H9 (cell line): ENCODE data around the gene SLC7A4. TPM values are rescaled to one million over a fixed set of nuclear protein-coding genes. Genes with fewer than 3 reads are reported as not detected.

ENCODE experiments used
- DNase-seq: peaks from one replicate; pipeline ENCODE4 v3.0.0-alpha.2; 2017
- H2AFZ ChIP-seq: one replicate; pipeline ENCODE4 v1.6.1; 2013; ENCODE audit warnings: mild to moderate bottlenecking, low read length, control low read depth, moderate library complexity
- H2AK5ac ChIP-seq: 2 replicates; pipeline ENCODE4 v1.6.1; 2013; ENCODE audit warnings: low read length, control low read depth, mixed read lengths; ENCODE audit not compliant: insufficient read length
- H2BK120ac ChIP-seq: one replicate; pipeline ENCODE4 v1.6.1; 2013; ENCODE audit warnings: low read depth, mild to moderate bottlenecking, low read length, control low read depth, inconsistent platforms; ENCODE audit not compliant: poor library complexity, severe bottlenecking
- H2BK12ac ChIP-seq: 2 replicates; pipeline ENCODE4 v1.6.1; 2013; ENCODE audit warnings: low read length, control low read depth, mixed read lengths, low read depth; ENCODE audit not compliant: insufficient read length
- H2BK15ac ChIP-seq: 2 replicates; pipeline ENCODE4 v1.6.1; 2013; ENCODE audit warnings: low read depth, low read length, control low read depth
- H2BK20ac ChIP-seq: one replicate; pipeline ENCODE4 v1.6.1; 2013; ENCODE audit warnings: low read depth, mild to moderate bottlenecking, low read length, control low read depth, inconsistent platforms; ENCODE audit not compliant: poor library complexity, severe bottlenecking
- H2BK5ac ChIP-seq: 2 replicates; pipeline ENCODE4 v1.6.1; 2013; ENCODE audit warnings: low read length, control low read depth, mixed read lengths; ENCODE audit not compliant: insufficient read length
- H3K14ac ChIP-seq: 2 replicates; pipeline ENCODE4 v1.6.1; 2013; ENCODE audit warnings: low read length, control low read depth; ENCODE audit not compliant: insufficient read depth
- H3K18ac ChIP-seq: 2 replicates; pipeline ENCODE4 v1.6.1; 2013; ENCODE audit warnings: low read depth, mild to moderate bottlenecking, mixed read lengths, low read length, control low read depth; ENCODE audit not compliant: insufficient read length
- H3K23ac ChIP-seq: 2 replicates; pipeline ENCODE4 v1.6.1; 2013; ENCODE audit warnings: low read length, control low read depth, mixed read lengths, low read depth; ENCODE audit not compliant: insufficient read length
- H3K23me2 ChIP-seq: 2 replicates; pipeline ENCODE4 v1.6.1; 2013; ENCODE audit warnings: low read depth, mild to moderate bottlenecking, mixed read lengths, low read length, control low read depth; ENCODE audit not compliant: insufficient read length, poor library complexity, severe bottlenecking
- H3K27ac ChIP-seq: 2 replicates; pipeline ENCODE4 v1.5.1; 2013; ENCODE audit warnings: low read length, control low read depth, mixed read lengths, low read depth; ENCODE audit not compliant: insufficient read length
- H3K27me3 ChIP-seq: 2 replicates; pipeline ENCODE4 v1.6.1; 2013; ENCODE audit warnings: low read length, control low read depth, inconsistent platforms; ENCODE audit not compliant: insufficient read depth
- H3K4ac ChIP-seq: 2 replicates; pipeline ENCODE4 v1.6.1; 2013; ENCODE audit warnings: low read depth, mild to moderate bottlenecking, control low read depth, inconsistent platforms, low read length, moderate library complexity
- H3K4me1 ChIP-seq: 2 replicates; pipeline ENCODE4 v1.6.1; 2013; ENCODE audit warnings: low read length, control low read depth, inconsistent platforms; ENCODE audit not compliant: insufficient read depth
- H3K4me2 ChIP-seq: 2 replicates; pipeline ENCODE4 v1.6.1; 2013; ENCODE audit warnings: low read length, control low read depth, mixed read lengths; ENCODE audit not compliant: insufficient read length, insufficient read depth
- H3K56ac ChIP-seq: 2 replicates; pipeline ENCODE4 v1.6.1; 2013; ENCODE audit warnings: low read depth, mild to moderate bottlenecking, mixed read lengths, low read length, control low read depth; ENCODE audit not compliant: insufficient read length
- H3K79me1 ChIP-seq: 2 replicates; pipeline ENCODE4 v1.6.1; 2013; ENCODE audit warnings: low read depth, mild to moderate bottlenecking, moderate library complexity, low read length, control low read depth, inconsistent platforms; ENCODE audit not compliant: insufficient read depth, poor library complexity, severe bottlenecking
- H3K79me2 ChIP-seq: 2 replicates; pipeline ENCODE4 v1.6.1; 2013; ENCODE audit warnings: low read length, control low read depth, inconsistent platforms; ENCODE audit not compliant: insufficient read depth
- H3K9ac ChIP-seq: 2 replicates; pipeline ENCODE4 v1.6.1; 2013; ENCODE audit warnings: low read length, control low read depth, mixed read lengths; ENCODE audit not compliant: insufficient read length; ENCODE audit errors: extremely low read depth
- H3K9me3 ChIP-seq: one replicate; pipeline ENCODE4 v1.6.1; 2013; ENCODE audit warnings: low read depth, low read length, inconsistent platforms; ENCODE audit not compliant: control insufficient read depth
- H3T11ph ChIP-seq: one replicate; pipeline ENCODE4 v1.6.1; 2013; ENCODE audit warnings: mild to moderate bottlenecking, low read length, control low read depth, inconsistent platforms
- H4K20me1 ChIP-seq: one replicate; pipeline ENCODE4 v1.6.1; 2013; ENCODE audit not compliant: control insufficient read depth, insufficient read length, insufficient read depth
- H4K5ac ChIP-seq: 2 replicates; pipeline ENCODE4 v1.6.1; 2013; ENCODE audit warnings: low read depth, mild to moderate bottlenecking, mixed read lengths, low read length, control low read depth; ENCODE audit not compliant: insufficient read length
- H4K8ac ChIP-seq: replicated peaks from 2 replicates; pipeline ENCODE4 v1.6.1; 2013; ENCODE audit warnings: low read length, control low read depth, mixed read lengths, low read depth; ENCODE audit not compliant: insufficient read length
- H4K91ac ChIP-seq: 2 replicates; pipeline ENCODE4 v1.6.1; 2013; ENCODE audit warnings: low read depth, mild to moderate bottlenecking, moderate library complexity, mixed read lengths, low read length, control low read depth; ENCODE audit not compliant: insufficient read length
- H3K27ac Mint-ChIP-seq, 3 experiments: 2 replicates in 2 of 3; 3 replicates in 1 of 3; pipeline ENCODE4 v1.8.0; 2020 to 2021; ENCODE audit warnings: mixed read lengths in 3 of 3, mild to moderate bottlenecking in 1 of 3, moderate library complexity in 1 of 3
- H3K27me3 Mint-ChIP-seq: 2 replicates; pipeline ENCODE4 v1.8.0; 2021; ENCODE audit warnings: low read depth, mild to moderate bottlenecking, moderate library complexity, mixed read lengths
- H3K36me3 Mint-ChIP-seq, 3 experiments: 2 replicates in 2 of 3; 3 replicates in 1 of 3; pipeline ENCODE4 v1.8.0; 2020 to 2021; ENCODE audit warnings: low read depth in 3 of 3, mixed read lengths in 3 of 3; ENCODE audit not compliant: insufficient read depth in 1 of 3
- H3K4me1 Mint-ChIP-seq, 2 experiments: 2 replicates each; pipeline ENCODE4 v1.8.0; 2020; ENCODE audit warnings: mixed read lengths in 2 of 2
- H3K4me3 Mint-ChIP-seq, 2 experiments: 2 replicates in 1 of 2; 3 replicates in 1 of 2; pipeline ENCODE4 v1.8.0; 2020 to 2021; ENCODE audit warnings: mild to moderate bottlenecking in 2 of 2, mixed read lengths in 2 of 2, moderate library complexity in 1 of 2
- H3K9me3 Mint-ChIP-seq, 2 experiments: 2 replicates in 1 of 2; 3 replicates in 1 of 2; pipeline ENCODE4 v1.8.0; 2020; ENCODE audit warnings: mild to moderate bottlenecking in 2 of 2, mixed read lengths in 2 of 2, moderate library complexity in 1 of 2
- CTCF ChIP-seq: fragments of 200-600 bp; sonication (generic); conservative IDR thresholded peaks from 3 replicates; pipeline ENCODE4 v1.8.0; 2021; ENCODE audit warnings: antibody characterized with exemption, mild to moderate bottlenecking
- WGBS: extraction: QIAGEN DNeasy Blood & Tissue Kit; methylation state at CpG from one replicate; pipeline ENCODE4 v1.1.7; 2013; ENCODE audit warnings: missing lambda C conversion rate, low lambda C conversion rate, mixed read lengths; ENCODE audit not compliant: insufficient read length; ENCODE audit errors: extremely low coverage; 5-methylcytosine and 5-hydroxymethylcytosine counted together
- total RNA-seq: library from RNA; stranded (reverse); gene quantifications from 2 replicates; pipeline ENCODE4 v1.2.1, GENCODE V29; 2021

SLC7A4 gene
- total RNA-seq, 1 experiment from 2014 or later: 0.09 TPM

DNA sequence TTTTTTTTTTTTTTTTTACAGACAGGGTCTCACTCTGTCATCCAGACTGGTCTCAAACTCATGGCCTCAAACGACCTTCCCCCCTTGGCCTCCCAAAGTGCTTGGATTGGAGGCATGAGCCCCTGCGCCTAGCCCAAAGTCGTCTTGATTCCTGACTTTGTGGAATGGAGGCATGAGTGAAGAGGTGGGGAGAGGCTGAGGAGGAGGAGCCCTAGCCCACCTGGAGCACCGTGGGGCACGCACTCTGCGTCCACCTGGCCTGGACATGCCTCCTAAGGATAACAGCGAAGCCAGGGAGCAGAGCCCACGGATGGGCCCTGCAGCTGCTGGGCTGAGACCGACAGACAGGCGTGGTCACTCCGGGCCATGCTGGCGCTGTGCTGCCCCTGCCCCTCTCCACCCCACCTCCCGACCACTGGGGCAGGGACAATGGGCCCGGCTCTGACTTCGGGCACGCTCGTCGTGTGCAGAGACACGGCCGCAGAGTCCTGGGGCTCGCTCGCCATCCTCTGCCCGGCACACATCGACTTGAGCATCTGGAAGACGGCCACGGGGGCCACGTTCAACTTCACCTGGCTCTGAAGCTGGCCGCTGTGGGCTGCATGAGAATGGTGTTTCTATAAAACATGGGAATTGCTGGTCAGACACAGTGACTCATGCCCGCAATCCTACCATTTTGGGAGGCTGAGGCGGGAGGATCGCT, 48.2 kb upstream of the SLC7A4 start:
- H4K20me1 ChIP-seq: no peaks in the 10 kb centered on the region
- peaks cover 0 to 3% of the 10 kb centered on the region in 2 experiments; a peak in 2 of 5 replicates for H3K9me3 Mint-ChIP-seq

More for the DNA sequence above, 48.2 kb upstream of the SLC7A4 start:
- Histone ChIP-seq H4K5ac (no peak overlapping the region), H2AFZ (no peak overlapping the region), H3K9ac (no peak overlapping the region), H2BK120ac (no peak overlapping the region), H2AK5ac (no peak overlapping the region), H3K23me2 (no peaks in the 10 kb centered on the region), H2BK12ac (no peak overlapping the region), H3K79me1 (no peaks in the 10 kb centered on the region), H3K18ac (no peak overlapping the region), H3K79me2 (no peaks in the 10 kb centered on the region), H3T11ph (no peak overlapping the region), H3K27ac (no peak overlapping the region), H4K8ac (no peak overlapping the region), H3K4me1 (no peaks in the 10 kb centered on the region), H3K4ac (no peak overlapping the region), H3K23ac (no peak overlapping the region), H3K4me2 (no peak overlapping the region), H3K9me3 (no peaks in the 10 kb centered on the region), H2BK20ac (no peak overlapping the region), H3K56ac (no peak overlapping the region), H3K14ac (no peak overlapping the region; the same call in 1 of the 2 replicates), H4K91ac (no peak overlapping the region), H2BK15ac (no peak overlapping the region), H2BK5ac (no peak overlapping the region), H3K27me3 (no peaks in the 10 kb centered on the region)
- TF ChIP-seq CTCF: no peak
- WGBS: no CpG with 5 or more reads among the region's 31 CpGs
- H3K27me3 Mint-ChIP-seq: no peaks in the 10 kb centered on the region
- no peak overlapping the region for H3K27ac Mint-ChIP-seq
- H3K4me1 Mint-ChIP-seq: no peaks in the 10 kb centered on the region; a peak in 1 of 4 replicates
- no peak for DNase-seq
- H3K4me3 Mint-ChIP-seq: no peak overlapping the region
- no peaks in the 10 kb centered on the region; a peak in 1 of 7 replicates for H3K36me3 Mint-ChIP-seq
